Ishikawa (cell line): ENCODE data around the gene RBM19.

Source experiments
- CEBPB ChIP-seq: IDR thresholded peaks from 2 replicates; pipeline ENCODE4 v1.6.1; 2012
- CREB1 ChIP-seq: IDR thresholded peaks from 2 replicates; pipeline ENCODE4 v1.6.1; 2012; ENCODE audit warnings: low read depth
- EGR1 ChIP-seq: IDR thresholded peaks from 2 replicates; pipeline ENCODE4 v1.6.1; 2012
- EP300 ChIP-seq: IDR thresholded peaks from 2 replicates; pipeline ENCODE4 v1.6.1; 2012; ENCODE audit warnings: borderline replicate concordance
- FOXM1 ChIP-seq: IDR thresholded peaks from 2 replicates; pipeline ENCODE4 v1.6.1; 2012; ENCODE audit warnings: low read depth, borderline replicate concordance
- MAX ChIP-seq: IDR thresholded peaks from 2 replicates; pipeline ENCODE4 v1.6.1; 2012
- NFIC ChIP-seq: IDR thresholded peaks from 2 replicates; pipeline ENCODE4 v1.6.1; 2012
- RAD21 ChIP-seq: IDR thresholded peaks from 2 replicates; pipeline ENCODE4 v1.6.1; 2012; ENCODE audit warnings: low read depth
- REST ChIP-seq: IDR thresholded peaks from 2 replicates; pipeline ENCODE4 v1.6.1; 2012; ENCODE audit warnings: low read depth, mild to moderate bottlenecking
- TAF1 ChIP-seq: IDR thresholded peaks from 2 replicates; pipeline ENCODE4 v1.6.1; 2012; ENCODE audit warnings: low read depth, mild to moderate bottlenecking
- TCF12 ChIP-seq: IDR thresholded peaks from 2 replicates; pipeline ENCODE4 v1.6.1; 2012; ENCODE audit warnings: low read depth
- TEAD4 ChIP-seq: IDR thresholded peaks from 2 replicates; pipeline ENCODE4 v1.6.1; 2012
- USF1 ChIP-seq: IDR thresholded peaks from 2 replicates; pipeline ENCODE4 v1.6.1; 2012
- YY1 ChIP-seq: IDR thresholded peaks from 2 replicates; pipeline ENCODE4 v1.6.1; 2012; ENCODE audit warnings: low read depth
- ZBTB7A ChIP-seq: IDR thresholded peaks from 2 replicates; pipeline ENCODE4 v1.6.1; 2012; ENCODE audit warnings: low read depth

RBM19 gene

GRCh38 chr12:113802966-113803758 lies 163.0 kb downstream of the RBM19 start:
- TF ChIP-seq CEBPB: no peak
- no peak for TF ChIP-seq CREB1
- TF ChIP-seq TEAD4: no peak
- no peak for TF ChIP-seq REST
- TF ChIP-seq EP300: no peak
- TF ChIP-seq RAD21: no peak
- TF ChIP-seq MAX: no peak
- no peak for TF ChIP-seq FOXM1
- no peak for TF ChIP-seq ZBTB7A
- no peak for TF ChIP-seq TCF12
- no peak for TF ChIP-seq USF1
- no peak for TF ChIP-seq NFIC
- no peak for TF ChIP-seq YY1
- TF ChIP-seq EGR1: no peak
- no peak for TF ChIP-seq TAF1

GRCh38 chr12:113802000-113802749 lies 163.9 kb downstream of the RBM19 start:
- TF ChIP-seq FOXM1 (no peak), YY1 (no peak), MAX (no peak), EP300 (no peak), NFIC (no peak), CREB1 (no peak), USF1 (no peak), EGR1 (no peak), REST (no peak), TCF12 (no peak), CEBPB (no peak), TAF1 (no peak), RAD21 (no peak), TEAD4 (no peak), ZBTB7A (no peak)

GRCh38 chr12:113800201-113800600 lies 165.9 kb downstream of the RBM19 start:
- TF ChIP-seq TCF12 (no peak), MAX (no peak), FOXM1 (no peak), TEAD4 (no peak), ZBTB7A (no peak), USF1 (no peak), RAD21 (no peak), NFIC (no peak), YY1 (no peak), CEBPB (no peak)

GRCh38 chr12:113798552-113798951 lies 167.6 kb downstream of the RBM19 start:
- TF ChIP-seq CEBPB: no peak
- no peak for TF ChIP-seq NFIC
- TF ChIP-seq MAX: no peak
- no peak for TF ChIP-seq RAD21
- no peak for TF ChIP-seq USF1
- no peak for TF ChIP-seq YY1
- no peak for TF ChIP-seq REST
- TF ChIP-seq CREB1: no peak
- TF ChIP-seq EP300: no peak
- no peak for TF ChIP-seq EGR1
